Smooth muscle cell (in vitro differentiated cells): ENCODE measurements around the gene ATP6V0C. TPM values are rescaled to one million over a fixed set of nuclear protein-coding genes. Genes with fewer than 3 reads are reported as not detected.
A peak's percentile ranks its signal among the peaks of the same experiment; 100 is the strongest.

Experiments used
- DNase-seq: peaks from one replicate; lab custom pipeline; 2025; ENCODE audit not compliant: unreplicated experiment; lab: John Stamatoyannopoulos, UW
- H2AFZ ChIP-seq: fragments of 200-600 bp; sonication (generic); 2 replicates; pipeline ENCODE4 v1.6.0; 2016; ENCODE audit warnings: antibody characterized with exemption, low read depth, mild to moderate bottlenecking
- H3F3A ChIP-seq: fragments of 200-600 bp; sonication (generic); 2 replicates; pipeline ENCODE4 v1.6.0; 2017; ENCODE audit warnings: antibody characterized with exemption, low read depth
- H3K27ac ChIP-seq: fragments of 200-600 bp; sonication (generic); 2 replicates; pipeline ENCODE4 v1.5.1; 2016; ENCODE audit warnings: low read depth, mild to moderate bottlenecking
- H3K27me3 ChIP-seq: fragments of 200-600 bp; sonication (generic); 2 replicates; pipeline ENCODE4 v1.6.1; 2016; ENCODE audit warnings: low read depth, mild to moderate bottlenecking
- H3K36me3 ChIP-seq: fragments of 200-600 bp; sonication (generic); 2 replicates; pipeline ENCODE4 v1.5.1; 2016; ENCODE audit warnings: low read depth
- H3K4me1 ChIP-seq: fragments of 200-600 bp; sonication (generic); 2 replicates; pipeline ENCODE4 v1.5.1; 2016; ENCODE audit warnings: low read depth
- H3K4me2 ChIP-seq: fragments of 200-600 bp; sonication (generic); 2 replicates; pipeline ENCODE4 v1.6.0; 2016; ENCODE audit warnings: mild to moderate bottlenecking
- H3K4me3 ChIP-seq: fragments of 200-600 bp; sonication (generic); 2 replicates; pipeline ENCODE4 v1.5.1; 2016; ENCODE audit warnings: mild to moderate bottlenecking
- H3K79me2 ChIP-seq: fragments of 200-600 bp; sonication (generic); 2 replicates; pipeline ENCODE4 v1.6.0; 2016; ENCODE audit warnings: low read depth, mild to moderate bottlenecking
- H3K9ac ChIP-seq: fragments of 200-600 bp; sonication (generic); 2 replicates; pipeline ENCODE4 v1.6.0; 2016; ENCODE audit warnings: low read depth
- H3K9me3 ChIP-seq: fragments of 200-600 bp; sonication (generic); replicated peaks from 2 replicates; pipeline ENCODE4 v1.5.1; 2016; ENCODE audit warnings: low read depth
- H4K20me1 ChIP-seq: fragments of 200-600 bp; sonication (generic); 2 replicates; pipeline ENCODE4 v1.6.0; 2016; ENCODE audit warnings: low read depth
- WGBS: methylation state at CpG from one replicate; pipeline ENCODE4 v1.1.7; 2016; ENCODE audit warnings: low lambda C conversion rate; 5-methylcytosine and 5-hydroxymethylcytosine counted together
- polyA plus RNA-seq: library from polyadenylated mRNA; unstranded; fragments of >200 nt; fragmentation: Nextera tagmentation; extraction: Ambion mirVana; gene quantifications from 2 replicates; pipeline ENCODE4 v1.2.1, GENCODE V29; 2016
- total RNA-seq: library from RNA; depleted of rRNA; stranded (reverse); fragments of >200 nt; gene quantifications from 2 replicates; pipeline ENCODE4 v1.2.3, GENCODE V29; 2014
- TF ChIP-seq, protein P1 (sequence below): fragments of 200-600 bp; sonication (generic); IDR thresholded peaks from 2 replicates; pipeline ENCODE4 v1.5.1; 2017; ENCODE audit warnings: borderline replicate concordance, mild to moderate bottlenecking, antibody characterized with exemption; ENCODE audit not compliant: insufficient read depth, poor library complexity, severe bottlenecking

The ATP6V0C gene
- total and polyA plus RNA-seq, 2 experiments from 2014 or later = 99.2 to 207 TPM

- Histone ChIP-seq H3K36me3 (no peaks in the 10 kb centered on the region), H3K9me3 (no peaks in the 10 kb centered on the region), H3K27ac (peak overlapping the region; percentile 65), H3K27me3 (no peaks in the 10 kb centered on the region), H3K79me2 (no peaks in the 10 kb centered on the region), H3K9ac (peak overlapping the region; percentile 74), H3K4me3 (no peak overlapping the region), H2AFZ (no peak overlapping the region), H3F3A (peaks cover 9% of the 10 kb centered on the region), H3K4me1 (peaks cover 6% of the 10 kb centered on the region), H3K4me2 (peak overlapping the region; percentile 94), H4K20me1 (no peaks in the 10 kb centered on the region)
- 92% methylated on average over 14 of the region's 14 CpGs for WGBS
- no peak for DNase-seq
- TF ChIP-seq, protein P1, sequence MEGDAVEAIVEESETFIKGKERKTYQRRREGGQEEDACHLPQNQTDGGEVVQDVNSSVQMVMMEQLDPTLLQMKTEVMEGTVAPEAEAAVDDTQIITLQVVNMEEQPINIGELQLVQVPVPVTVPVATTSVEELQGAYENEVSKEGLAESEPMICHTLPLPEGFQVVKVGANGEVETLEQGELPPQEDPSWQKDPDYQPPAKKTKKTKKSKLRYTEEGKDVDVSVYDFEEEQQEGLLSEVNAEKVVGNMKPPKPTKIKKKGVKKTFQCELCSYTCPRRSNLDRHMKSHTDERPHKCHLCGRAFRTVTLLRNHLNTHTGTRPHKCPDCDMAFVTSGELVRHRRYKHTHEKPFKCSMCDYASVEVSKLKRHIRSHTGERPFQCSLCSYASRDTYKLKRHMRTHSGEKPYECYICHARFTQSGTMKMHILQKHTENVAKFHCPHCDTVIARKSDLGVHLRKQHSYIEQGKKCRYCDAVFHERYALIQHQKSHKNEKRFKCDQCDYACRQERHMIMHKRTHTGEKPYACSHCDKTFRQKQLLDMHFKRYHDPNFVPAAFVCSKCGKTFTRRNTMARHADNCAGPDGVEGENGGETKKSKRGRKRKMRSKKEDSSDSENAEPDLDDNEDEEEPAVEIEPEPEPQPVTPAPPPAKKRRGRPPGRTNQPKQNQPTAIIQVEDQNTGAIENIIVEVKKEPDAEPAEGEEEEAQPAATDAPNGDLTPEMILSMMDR = no peak
Observed at GRCh38 chr16:2530629-2531318, 17.0 kb downstream of the ATP6V0C start.

DNA sequence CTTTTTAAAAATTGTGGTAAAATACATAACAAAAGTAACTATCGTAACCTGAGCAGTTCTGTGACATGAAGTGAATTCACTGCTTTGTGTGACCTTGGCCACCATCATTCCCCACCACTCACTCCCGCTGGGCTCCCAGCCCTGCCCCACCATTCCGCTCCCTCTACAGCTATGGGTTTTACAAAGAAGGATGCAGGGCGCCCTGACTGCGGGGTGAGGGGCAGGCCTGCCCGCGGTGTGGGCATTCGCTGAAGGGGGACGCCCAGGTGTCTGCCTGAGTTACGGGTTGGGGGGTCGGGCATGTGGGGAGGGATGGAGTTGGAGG, 17.6 kb downstream of the ATP6V0C start, which contains the start of gene CEMP1:
Gene CEMP1 (minus strand): TSS at position 38 of the 325 bp plus-strand sequence. CDS start 335 bp downstream, outside the sequence.
- H3F3A ChIP-seq = peaks cover 14% of the 10 kb centered on the region
- no peak for DNase-seq
- no peaks in the 10 kb centered on the region for H4K20me1 ChIP-seq
- peak within 1 kb of the TSS; percentile 65 for H3K4me3 ChIP-seq
- WGBS = 19% methylated on average over 10 of the region's 11 CpGs
- H3K27ac ChIP-seq = peak within 1 kb of the TSS; percentile 65
- no peaks in the 10 kb centered on the region for H3K27me3 ChIP-seq
- H3K4me2 ChIP-seq = peak within 1 kb of the TSS; percentile 94
- H3K9me3 ChIP-seq = no peaks in the 10 kb centered on the region
- TF ChIP-seq, protein P1 = no peak
- H3K9ac ChIP-seq = peak within 1 kb of the TSS; percentile 74
- no peaks in the 10 kb centered on the region for H3K36me3 ChIP-seq
- no peaks in the 10 kb centered on the region for H3K79me2 ChIP-seq
- H3K4me1 ChIP-seq = peaks cover 6% of the 10 kb centered on the region
- no peak within 1 kb of the TSS for H2AFZ ChIP-seq

DNA sequence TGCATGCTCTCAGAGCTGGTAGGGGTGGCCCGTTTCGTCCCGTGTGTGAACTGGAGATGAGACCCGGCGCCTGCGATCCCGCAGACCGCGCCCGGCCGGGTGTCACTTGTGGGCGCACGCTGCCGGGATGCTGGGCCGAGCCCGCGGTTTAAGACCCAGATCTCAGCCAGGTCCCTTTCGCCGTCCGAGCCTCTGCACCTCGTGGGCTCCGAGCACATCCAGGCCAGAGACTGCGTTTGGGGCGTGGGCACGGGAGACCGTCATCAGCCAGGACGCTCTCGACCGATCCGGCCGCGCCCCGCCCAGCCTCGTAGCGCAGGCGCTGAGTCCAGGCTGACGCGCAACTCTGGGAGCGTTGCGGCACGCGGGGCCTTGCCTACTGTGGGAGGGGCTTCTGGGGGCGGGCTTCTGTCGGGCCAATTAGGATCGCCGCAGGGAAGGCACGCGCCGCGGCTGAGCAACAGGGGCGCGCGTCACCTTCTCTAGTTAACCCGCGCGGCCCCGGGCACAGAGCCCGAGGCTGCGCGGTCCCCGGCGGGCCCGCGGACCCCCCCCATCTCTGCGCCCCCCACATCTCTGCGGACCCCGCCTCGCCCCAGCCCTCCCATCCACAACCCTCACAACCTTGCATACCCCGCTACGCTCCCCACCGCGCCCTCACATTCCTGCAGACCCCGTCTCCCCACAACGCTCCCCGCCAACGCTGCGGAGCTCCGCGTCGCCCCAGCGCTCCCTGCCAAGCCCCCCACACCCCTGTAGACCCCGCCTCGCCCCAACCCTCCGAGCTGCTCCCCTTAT, 18.1 kb downstream of the ATP6V0C start:
- H2AFZ ChIP-seq = no peak overlapping the region
- H3F3A ChIP-seq = peaks cover 15% of the 10 kb centered on the region
- no peaks in the 10 kb centered on the region for H3K79me2 ChIP-seq
- peak overlapping the region; percentile 65 for H3K4me3 ChIP-seq
- peak; percentile 91 for DNase-seq
- peak overlapping the region; percentile 94 for H3K4me2 ChIP-seq
- WGBS = under 1% methylated on average over 44 of the region's 84 CpGs
- H3K4me1 ChIP-seq = peaks cover 6% of the 10 kb centered on the region
- no peaks in the 10 kb centered on the region for H3K27me3 ChIP-seq
- H3K27ac ChIP-seq = peak overlapping the region; percentile 65
- H3K36me3 ChIP-seq = no peaks in the 10 kb centered on the region
- H3K9ac ChIP-seq = peak overlapping the region; percentile 74
- TF ChIP-seq, protein P1 = no peak
- no peaks in the 10 kb centered on the region for H3K9me3 ChIP-seq
- H4K20me1 ChIP-seq = no peaks in the 10 kb centered on the region
